Testis (tissue), 2 donors: ENCODE measurements around the gene NCK1.

Experiments used
- CTCF ChIP-seq, 3 experiments: fragments of 450-650 bp in 2 of 3; fragments of 200-600 bp in 1 of 3; sonication (generic) in 1 of 3; IDR thresholded peaks; one replicate each; pipeline ENCODE4 v1.5.1; 2016 to 2019; ENCODE audit warnings: antibody characterized with exemption in 3 of 3, mild to moderate bottlenecking in 2 of 3, moderate library complexity in 1 of 3
- POLR2A ChIP-seq: fragments of 450-650 bp; IDR thresholded peaks from one replicate; pipeline ENCODE4 v1.6.1; 2017; ENCODE audit warnings: antibody characterized with exemption, mild to moderate bottlenecking, moderate library complexity

- TF ChIP-seq CTCF (IDR thresholded peaks at IDR 0.05), result no peak
- no peak for TF ChIP-seq POLR2A
Observed at GRCh38 chr3:136955813-136956212, 93.8 kb downstream of the NCK1 start.
